Placental pericyte (primary cell): ENCODE results near the gene ACSL6. TPM values are rescaled to one million over a fixed set of nuclear protein-coding genes. Genes with fewer than 3 reads are reported as not detected.

ENCODE experiments used
- total RNA-seq: library from RNA; depleted of rRNA; stranded (reverse); fragments of >200 nt; gene quantifications from 2 replicates; pipeline ENCODE4 v1.2.3, GENCODE V29; 2012

Gene ACSL6, protein sequence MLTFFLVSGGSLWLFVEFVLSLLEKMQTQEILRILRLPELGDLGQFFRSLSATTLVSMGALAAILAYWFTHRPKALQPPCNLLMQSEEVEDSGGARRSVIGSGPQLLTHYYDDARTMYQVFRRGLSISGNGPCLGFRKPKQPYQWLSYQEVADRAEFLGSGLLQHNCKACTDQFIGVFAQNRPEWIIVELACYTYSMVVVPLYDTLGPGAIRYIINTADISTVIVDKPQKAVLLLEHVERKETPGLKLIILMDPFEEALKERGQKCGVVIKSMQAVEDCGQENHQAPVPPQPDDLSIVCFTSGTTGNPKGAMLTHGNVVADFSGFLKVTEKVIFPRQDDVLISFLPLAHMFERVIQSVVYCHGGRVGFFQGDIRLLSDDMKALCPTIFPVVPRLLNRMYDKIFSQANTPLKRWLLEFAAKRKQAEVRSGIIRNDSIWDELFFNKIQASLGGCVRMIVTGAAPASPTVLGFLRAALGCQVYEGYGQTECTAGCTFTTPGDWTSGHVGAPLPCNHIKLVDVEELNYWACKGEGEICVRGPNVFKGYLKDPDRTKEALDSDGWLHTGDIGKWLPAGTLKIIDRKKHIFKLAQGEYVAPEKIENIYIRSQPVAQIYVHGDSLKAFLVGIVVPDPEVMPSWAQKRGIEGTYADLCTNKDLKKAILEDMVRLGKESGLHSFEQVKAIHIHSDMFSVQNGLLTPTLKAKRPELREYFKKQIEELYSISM
- total RNA-seq = not detected in 2 replicates

DNA sequence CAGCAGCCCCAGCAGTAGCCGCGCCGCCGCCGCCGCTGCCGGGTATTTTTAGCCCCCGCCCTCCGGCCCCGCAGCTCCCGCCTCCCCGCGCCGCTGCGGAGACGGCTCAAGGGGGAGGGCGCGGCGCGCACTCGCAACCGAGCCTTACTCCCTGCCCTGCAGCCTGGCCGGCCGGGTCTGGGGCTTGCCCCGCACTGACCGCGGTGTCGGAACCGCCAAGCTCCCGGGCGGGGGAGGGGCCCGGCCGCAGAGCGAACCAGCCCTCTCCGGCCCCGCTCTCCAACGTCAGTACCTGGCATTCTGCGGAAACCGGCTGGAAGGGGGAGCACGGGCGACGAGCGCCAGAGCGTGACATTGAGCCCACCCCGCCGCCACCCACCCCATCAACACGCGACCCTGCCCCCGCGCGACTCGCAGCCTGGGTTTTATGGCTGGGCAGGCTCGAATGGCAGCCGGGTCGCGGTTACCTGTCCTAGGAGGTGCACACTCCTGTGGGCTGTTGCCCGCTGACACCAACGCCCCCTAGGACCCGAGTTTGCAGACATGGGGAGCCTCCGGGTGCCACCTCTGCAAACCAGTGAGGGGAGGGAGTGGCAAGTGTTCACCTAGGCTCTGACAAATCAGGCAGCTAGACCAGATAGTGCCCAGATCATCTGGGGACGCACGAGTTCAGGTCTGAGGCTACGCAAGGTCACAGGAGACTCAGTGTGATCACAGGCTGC lies at the start of gene ACSL6:
Gene ACSL6, minus strand, starts transcription at position 37 of the 722 bp plus-strand sequence. CDS start 105 bp downstream, outside the sequence.

DNA sequence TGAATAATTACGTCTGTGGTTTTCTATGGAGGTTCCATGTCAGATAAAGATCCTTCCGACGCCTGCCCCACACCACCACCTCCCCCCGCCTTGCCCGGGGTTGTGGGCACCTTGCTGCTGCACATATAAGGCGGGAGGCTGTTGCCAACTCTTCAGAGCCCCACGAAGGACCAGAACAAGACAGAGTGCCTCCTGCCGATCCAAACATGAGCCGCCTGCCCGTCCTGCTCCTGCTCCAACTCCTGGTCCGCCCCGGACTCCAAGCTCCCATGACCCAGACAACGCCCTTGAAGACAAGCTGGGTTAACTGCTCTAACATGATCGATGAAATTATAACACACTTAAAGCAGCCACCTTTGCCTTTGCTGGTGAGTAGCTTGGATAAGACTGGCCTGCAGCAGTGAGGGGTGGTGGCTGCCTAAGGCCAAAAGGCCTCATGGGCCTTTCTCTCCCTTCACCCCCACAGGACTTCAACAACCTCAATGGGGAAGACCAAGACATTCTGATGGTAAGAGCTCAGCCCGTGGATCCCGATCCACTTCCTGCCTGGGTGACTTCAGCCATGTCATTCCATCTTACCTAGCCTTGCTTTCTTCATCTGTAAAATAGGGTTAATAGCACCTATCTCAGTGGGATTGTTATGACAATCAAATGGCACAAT lies 49.2 kb upstream of the ACSL6 start, which contains the start of gene IL3:
Gene IL3, plus strand, starts transcription at position 155 of the 661 bp plus-strand sequence. Its CDS starts 52 bp downstream, at position 207.

DNA sequence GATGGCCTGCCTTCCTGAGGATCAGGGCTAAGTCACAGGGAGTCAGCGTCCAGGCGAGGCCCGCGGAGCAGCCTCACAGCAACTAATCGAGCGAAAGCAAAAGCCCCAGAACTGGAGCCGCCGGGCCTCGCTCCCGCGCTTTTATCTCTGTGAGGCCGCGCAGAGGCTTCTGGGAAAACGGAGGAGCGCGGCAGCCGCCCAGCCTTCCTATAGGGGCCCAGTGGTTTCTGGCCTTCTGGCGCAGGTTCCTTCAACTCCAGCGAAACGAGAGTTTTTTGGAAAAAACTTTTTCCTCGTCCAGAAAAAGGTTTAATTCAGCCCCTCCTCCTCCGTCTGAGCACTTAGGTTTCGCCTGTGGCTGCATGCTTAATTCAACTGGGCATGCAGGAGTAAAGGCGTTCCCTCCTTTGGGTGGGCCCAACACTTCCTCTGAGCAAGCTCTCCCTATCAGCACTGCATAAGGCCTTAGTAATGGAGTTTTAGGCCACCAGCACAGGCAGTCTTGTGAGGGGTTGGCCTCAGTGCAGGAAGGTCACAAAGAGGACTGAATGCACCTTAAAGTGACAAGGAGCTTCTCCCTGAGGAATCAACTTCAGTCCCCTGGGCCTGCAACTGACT lies 65.8 kb downstream of the ACSL6 start, which contains the start of gene MEIKIN:
Gene MEIKIN, minus strand, starts transcription at position 113 of the 618 bp plus-strand sequence. CDS start 158 bp downstream, outside the sequence.

Other genes with a start within 250 kb of the ACSL6 start
- gene FNIP1, start 214.6 kb downstream of the ACSL6 start, total RNA-seq = 66.1 and 72.4 TPM in 2 replicates
- not detected in 2 replicates for gene MEIKIN, start 66.0 kb downstream of the ACSL6 start, total RNA-seq
- gene IL3, start 49.0 kb upstream of the ACSL6 start, total RNA-seq = not detected in 2 replicates
- 0.66 and 5.3 TPM in 2 replicates for gene CSF2, start 62.1 kb upstream of the ACSL6 start, total RNA-seq
- 168 and 206 TPM in 2 replicates for gene P4HA2, start 216.2 kb upstream of the ACSL6 start, total RNA-seq
- gene PDLIM4, start 246.0 kb upstream of the ACSL6 start, total RNA-seq = 26.9 and 91.1 TPM in 2 replicates